ENCODE measurements around the gene MRGPRD.
A peak's percentile ranks its signal among the peaks of the same experiment; 100 is the strongest.

Gene MRGPRD

GRCh38 chr11:68983801-68984200, 3.0 kb upstream of the MRGPRD start:
- Histone ChIP-seq H3K14ac (ENCODE audit: low read length) (no peak overlapping the region), H3K27me3 (ENCODE audit: control insufficient read depth in 3 of 3, insufficient read depth in 3 of 3, low read depth in 1 of 3, low read length in 3 of 3) (peaks cover 0 to 12% (median 0%) of the 10 kb centered on the region in 3 experiments), H3K27ac (replicated peaks; ENCODE audit: low read length) (no peak overlapping the region), H3K9ac (ENCODE audit: low read depth, low read length, poor library complexity) (no peak overlapping the region), H3K4me3 (ENCODE audit: low read length in 2 of 2) (no peak overlapping the region), H3K79me1 (ENCODE audit: low read depth, low read length) (no peaks in the 10 kb centered on the region), H3K4me2 (ENCODE audit: insufficient read depth, low read length, poor library complexity, severe bottlenecking) (no peak overlapping the region), H2BK5ac (ENCODE audit: low read length) (no peak overlapping the region), H3K18ac (ENCODE audit: low read length) (no peak overlapping the region), H4K8ac (ENCODE audit: low read depth, low read length) (no peak overlapping the region), H2AFZ (ENCODE audit: low read length) (no peak overlapping the region), H2AK5ac (ENCODE audit: low read depth, low read length) (no peak overlapping the region), H2BK12ac (ENCODE audit: low read length) (no peak overlapping the region), H3K36me3 (replicated peaks in 1 of 2; ENCODE audit: control insufficient read depth in 2 of 2, insufficient read depth in 2 of 2, low read length in 2 of 2) (no peaks in the 10 kb centered on the region), H3K9me3 (replicated peaks in 1 of 2; ENCODE audit: control insufficient read depth in 2 of 2, insufficient read depth in 1 of 2, low read depth in 1 of 2, low read length in 2 of 2) (no peaks in the 10 kb centered on the region), H2BK120ac (ENCODE audit: low read depth, low read length) (no peak overlapping the region), H3K4me1 (ENCODE audit: control insufficient read depth in 2 of 2, insufficient read depth in 1 of 2, low read depth in 1 of 2, low read length in 2 of 2) (no peaks in the 10 kb centered on the region), H3K23ac (ENCODE audit: low read depth, low read length, poor library complexity) (no peak overlapping the region), H4K91ac (ENCODE audit: low read depth, low read length, poor library complexity) (no peak overlapping the region), H2BK15ac (ENCODE audit: low read length) (no peak overlapping the region), H3K4ac (ENCODE audit: low read length) (no peak overlapping the region)
- no CpG with 5 or more reads among the region's 6 CpGs for WGBS, 2 donors (ENCODE audit: extremely low coverage in 2 of 2, insufficient read length in 2 of 2, insufficient replicate concordance in 1 of 2)
- DNase-seq (ENCODE audit: low spot score) = no peak

- Histone ChIP-seq H3K27ac (replicated peaks; ENCODE audit: low read length) (no peak overlapping the region), H2AFZ (ENCODE audit: low read length) (no peak overlapping the region), H2BK12ac (ENCODE audit: low read length) (no peak overlapping the region), H3K4ac (ENCODE audit: low read length) (no peak overlapping the region), H2BK120ac (ENCODE audit: low read depth, low read length) (no peak overlapping the region), H2BK15ac (ENCODE audit: low read length) (no peak overlapping the region), H3K14ac (ENCODE audit: low read length) (no peak overlapping the region), H3K79me1 (ENCODE audit: low read depth, low read length) (no peaks in the 10 kb centered on the region), H3K36me3 (replicated peaks in 1 of 2; ENCODE audit: control insufficient read depth in 2 of 2, insufficient read depth in 2 of 2, low read length in 2 of 2) (no peaks in the 10 kb centered on the region), H3K9me3 (replicated peaks in 1 of 2; ENCODE audit: control insufficient read depth in 2 of 2, insufficient read depth in 1 of 2, low read depth in 1 of 2, low read length in 2 of 2) (no peaks in the 10 kb centered on the region), H3K4me3 (ENCODE audit: low read length in 2 of 2) (no peak overlapping the region), H3K23ac (ENCODE audit: low read depth, low read length, poor library complexity) (no peak overlapping the region), H2AK5ac (ENCODE audit: low read depth, low read length) (no peak overlapping the region), H3K4me1 (ENCODE audit: control insufficient read depth in 2 of 2, insufficient read depth in 1 of 2, low read depth in 1 of 2, low read length in 2 of 2) (no peaks in the 10 kb centered on the region), H3K18ac (ENCODE audit: low read length) (no peak overlapping the region), H3K4me2 (ENCODE audit: insufficient read depth, low read length, poor library complexity, severe bottlenecking) (no peak overlapping the region), H3K9ac (ENCODE audit: low read depth, low read length, poor library complexity) (no peak overlapping the region), H2BK5ac (ENCODE audit: low read length) (no peak overlapping the region), H4K91ac (ENCODE audit: low read depth, low read length, poor library complexity) (no peak overlapping the region), H4K8ac (ENCODE audit: low read depth, low read length) (no peak overlapping the region), H3K27me3 (ENCODE audit: control insufficient read depth in 3 of 3, insufficient read depth in 3 of 3, low read depth in 1 of 3, low read length in 3 of 3) (peaks cover 0 to 22% (median 0%) of the 10 kb centered on the region in 3 experiments)
- no peak for DNase-seq (ENCODE audit: low spot score)
- WGBS, 2 donors (ENCODE audit: extremely low coverage in 2 of 2, insufficient read length in 2 of 2, insufficient replicate concordance in 1 of 2) = no CpG with 5 or more reads among the region's 2 CpGs
These were observed 1.3 kb upstream of the MRGPRD start for GRCh38 chr11:68982134-68982533.

GRCh38 chr11:68979931-68980775, 633 bp downstream of the MRGPRD start:
- H2BK5ac ChIP-seq (ENCODE audit: low read length) = no peak overlapping the region
- no peaks in the 10 kb centered on the region for H3K4me1 ChIP-seq (ENCODE audit: control insufficient read depth in 2 of 2, insufficient read depth in 1 of 2, low read depth in 1 of 2, low read length in 2 of 2)
- H3K23ac ChIP-seq (ENCODE audit: low read depth, low read length, poor library complexity) = peak overlapping the region; percentile 49
- H2BK12ac ChIP-seq (ENCODE audit: low read length) = peak overlapping the region; percentile 89
- no peak overlapping the region for H3K4ac ChIP-seq (ENCODE audit: low read length)
- H3K36me3 ChIP-seq (replicated peaks in 1 of 2; ENCODE audit: control insufficient read depth in 2 of 2, insufficient read depth in 2 of 2, low read length in 2 of 2) = no peaks in the 10 kb centered on the region
- H3K18ac ChIP-seq (ENCODE audit: low read length) = peak overlapping the region; percentile 59
- H2BK120ac ChIP-seq (ENCODE audit: low read depth, low read length) = no peak overlapping the region
- WGBS, 2 donors (ENCODE audit: extremely low coverage in 2 of 2, insufficient read length in 2 of 2, insufficient replicate concordance in 1 of 2) = no CpG with 5 or more reads among the region's 33 CpGs
- H2BK15ac ChIP-seq (ENCODE audit: low read length) = no peak overlapping the region
- H3K79me1 ChIP-seq (ENCODE audit: low read depth, low read length) = no peaks in the 10 kb centered on the region
- no peak overlapping the region for H3K9ac ChIP-seq (ENCODE audit: low read depth, low read length, poor library complexity)
- no peak overlapping the region for H3K4me3 ChIP-seq (ENCODE audit: low read length in 2 of 2)
- H3K27ac ChIP-seq (replicated peaks; ENCODE audit: low read length) = no peak overlapping the region
- peak overlapping the region; percentile 40 for H2AK5ac ChIP-seq (ENCODE audit: low read depth, low read length)
- no peak overlapping the region for H3K4me2 ChIP-seq (ENCODE audit: insufficient read depth, low read length, poor library complexity, severe bottlenecking)
- peak overlapping the region; percentile 27 for H4K8ac ChIP-seq (ENCODE audit: low read depth, low read length)
- no peak overlapping the region for H2AFZ ChIP-seq (ENCODE audit: low read length)
- peak overlapping the region; percentile 19 for H4K91ac ChIP-seq (ENCODE audit: low read depth, low read length, poor library complexity)
- no peaks in the 10 kb centered on the region for H3K9me3 ChIP-seq (replicated peaks in 1 of 2; ENCODE audit: control insufficient read depth in 2 of 2, insufficient read depth in 1 of 2, low read depth in 1 of 2, low read length in 2 of 2)
- no peak for DNase-seq (ENCODE audit: low spot score)
- peak overlapping the region; percentile 66 for H3K14ac ChIP-seq (ENCODE audit: low read length)
- peaks cover 0 to 22% (median 0%) of the 10 kb centered on the region in 3 experiments for H3K27me3 ChIP-seq (ENCODE audit: control insufficient read depth in 3 of 3, insufficient read depth in 3 of 3, low read depth in 1 of 3, low read length in 3 of 3)

- Histone ChIP-seq H3K4me1 (ENCODE audit: control insufficient read depth in 2 of 2, insufficient read depth in 1 of 2, low read depth in 1 of 2, low read length in 2 of 2) (no peaks in the 10 kb centered on the region), H2AFZ (ENCODE audit: low read length) (peak overlapping the region; percentile 75), H3K9ac (ENCODE audit: low read depth, low read length, poor library complexity) (no peak overlapping the region), H3K4me2 (ENCODE audit: insufficient read depth, low read length, poor library complexity, severe bottlenecking) (no peak overlapping the region), H3K14ac (ENCODE audit: low read length) (no peak overlapping the region), H3K27me3 (ENCODE audit: control insufficient read depth in 3 of 3, insufficient read depth in 3 of 3, low read depth in 1 of 3, low read length in 3 of 3) (peaks cover 0 to 22% (median 0%) of the 10 kb centered on the region in 3 experiments), H3K4ac (ENCODE audit: low read length) (no peak overlapping the region), H3K36me3 (replicated peaks in 1 of 2; ENCODE audit: control insufficient read depth in 2 of 2, insufficient read depth in 2 of 2, low read length in 2 of 2) (no peaks in the 10 kb centered on the region), H2BK15ac (ENCODE audit: low read length) (no peak overlapping the region), H2AK5ac (ENCODE audit: low read depth, low read length) (peak overlapping the region; percentile 51), H4K91ac (ENCODE audit: low read depth, low read length, poor library complexity) (no peak overlapping the region), H2BK5ac (ENCODE audit: low read length) (no peak overlapping the region), H3K23ac (ENCODE audit: low read depth, low read length, poor library complexity) (peak overlapping the region; percentile 49), H3K27ac (replicated peaks; ENCODE audit: low read length) (no peak overlapping the region), H3K9me3 (replicated peaks in 1 of 2; ENCODE audit: control insufficient read depth in 2 of 2, insufficient read depth in 1 of 2, low read depth in 1 of 2, low read length in 2 of 2) (no peaks in the 10 kb centered on the region), H2BK12ac (ENCODE audit: low read length) (no peak overlapping the region), H3K79me1 (ENCODE audit: low read depth, low read length) (no peaks in the 10 kb centered on the region), H3K4me3 (ENCODE audit: low read length in 2 of 2) (no peak overlapping the region), H2BK120ac (ENCODE audit: low read depth, low read length) (no peak overlapping the region), H4K8ac (ENCODE audit: low read depth, low read length) (no peak overlapping the region), H3K18ac (ENCODE audit: low read length) (peak overlapping the region; percentile 42)
- no CpG with 5 or more reads among the region's 15 CpGs for WGBS, 2 donors (ENCODE audit: extremely low coverage in 2 of 2, insufficient read length in 2 of 2, insufficient replicate concordance in 1 of 2)
- DNase-seq (ENCODE audit: low spot score) = no peak
These were observed 1.7 kb downstream of the MRGPRD start for GRCh38 chr11:68978931-68979594.
